Natural killer cell (primary cell): Measurements from ENCODE around the gene DCTN2. TPM values are rescaled to one million over a fixed set of nuclear protein-coding genes. Genes with fewer than 3 reads are reported as not detected.

ENCODE experiments used
- ATAC-seq, 3 donors: fragments of 150-1000 bp in 2 of 3; fragments of 200-7000 bp in 1 of 3; cut with Tn5 transposase; 1 replicate in 1 of 3; 2 replicates in 2 of 3; pipeline ENCODE4 v1.10.0; 2021; ENCODE audit warnings: mild to moderate bottlenecking in 2 of 3, moderate library complexity in 2 of 3
- DNase-seq, 2 donors: peaks; one replicate each; pipeline versions ENCODE4 v3.0.0 to v3.0.0-alpha.2; 2013 to 2021; ENCODE audit warnings: mixed read lengths in 1 of 2
- H3K27ac ChIP-seq: one replicate; pipeline ENCODE4 v1.5.1; 2013; ENCODE audit warnings: mild to moderate bottlenecking, low read length
- H3K27me3 ChIP-seq: one replicate; pipeline ENCODE4 v1.6.1; 2013; ENCODE audit warnings: low read length; ENCODE audit not compliant: control insufficient read depth, insufficient read depth
- H3K36me3 ChIP-seq: one replicate; pipeline ENCODE4 v1.6.1; 2013; ENCODE audit warnings: low read length; ENCODE audit not compliant: control insufficient read depth, insufficient read depth
- H3K4me1 ChIP-seq: one replicate; pipeline ENCODE4 v1.6.1; 2013; ENCODE audit warnings: low read length; ENCODE audit not compliant: control insufficient read depth, insufficient read depth
- H3K4me3 ChIP-seq: one replicate; pipeline ENCODE4 v1.5.1; 2013; ENCODE audit warnings: low read length
- H3K9me3 ChIP-seq: one replicate; pipeline ENCODE4 v1.6.1; 2013; ENCODE audit warnings: low read length; ENCODE audit not compliant: control insufficient read depth, insufficient read depth
- H3K27ac Mint-ChIP-seq, 2 donors: one replicate each; pipeline ENCODE4 v1.8.0; 2022; ENCODE audit warnings: mild to moderate bottlenecking in 2 of 2, mixed read lengths in 2 of 2, moderate library complexity in 1 of 2
- H3K27me3 Mint-ChIP-seq, 2 donors: one replicate each; pipeline ENCODE4 v1.8.0; 2022; ENCODE audit warnings: low read depth in 2 of 2, mixed read lengths in 2 of 2
- H3K36me3 Mint-ChIP-seq: one replicate; pipeline ENCODE4 v1.8.0; 2022; ENCODE audit warnings: mixed read lengths
- H3K4me1 Mint-ChIP-seq, 2 donors: one replicate each; pipeline ENCODE4 v1.8.0; 2022; ENCODE audit warnings: mixed read lengths in 2 of 2
- H3K4me3 Mint-ChIP-seq: one replicate; pipeline ENCODE4 v1.8.0; 2022; ENCODE audit warnings: mild to moderate bottlenecking, moderate library complexity, mixed read lengths
- H3K9me3 Mint-ChIP-seq, 2 donors: one replicate each; pipeline ENCODE4 v1.8.0; 2022; ENCODE audit warnings: mixed read lengths in 2 of 2
- WGBS: methylation state at CpG from one replicate; pipeline ENCODE4 v1.1.7; 2013; ENCODE audit warnings: missing lambda C conversion rate; ENCODE audit not compliant: insufficient coverage; 5-methylcytosine and 5-hydroxymethylcytosine counted together
- intact Hi-C: fragments of 100-400 bp; cut with micrococcal nuclease; formaldehyde crosslinking; loops from one replicate; pipeline ENCODE4 v1.14.2; 2022
- total RNA-seq, 4 donors: library from RNA; stranded (reverse); fragments of 120-200 nt in 1 of 4; gene quantifications; one replicate each; pipeline versions ENCODE4 v1.2.3 to v1.2.4, GENCODE V29; 2013 to 2022
- TF ChIP-seq, protein P1 (sequence below): fragments of 200-600 bp; IDR thresholded peaks from one replicate; pipeline ENCODE4 v1.8.0; 2022; ENCODE audit warnings: antibody characterized with exemption

DCTN2 gene
- total RNA-seq, 3 donors from 2014 or later (not counting 1 experiment from before 2014, with no cell fraction given) = 65.5 to 76.5 (median 71.8) TPM

DNA sequence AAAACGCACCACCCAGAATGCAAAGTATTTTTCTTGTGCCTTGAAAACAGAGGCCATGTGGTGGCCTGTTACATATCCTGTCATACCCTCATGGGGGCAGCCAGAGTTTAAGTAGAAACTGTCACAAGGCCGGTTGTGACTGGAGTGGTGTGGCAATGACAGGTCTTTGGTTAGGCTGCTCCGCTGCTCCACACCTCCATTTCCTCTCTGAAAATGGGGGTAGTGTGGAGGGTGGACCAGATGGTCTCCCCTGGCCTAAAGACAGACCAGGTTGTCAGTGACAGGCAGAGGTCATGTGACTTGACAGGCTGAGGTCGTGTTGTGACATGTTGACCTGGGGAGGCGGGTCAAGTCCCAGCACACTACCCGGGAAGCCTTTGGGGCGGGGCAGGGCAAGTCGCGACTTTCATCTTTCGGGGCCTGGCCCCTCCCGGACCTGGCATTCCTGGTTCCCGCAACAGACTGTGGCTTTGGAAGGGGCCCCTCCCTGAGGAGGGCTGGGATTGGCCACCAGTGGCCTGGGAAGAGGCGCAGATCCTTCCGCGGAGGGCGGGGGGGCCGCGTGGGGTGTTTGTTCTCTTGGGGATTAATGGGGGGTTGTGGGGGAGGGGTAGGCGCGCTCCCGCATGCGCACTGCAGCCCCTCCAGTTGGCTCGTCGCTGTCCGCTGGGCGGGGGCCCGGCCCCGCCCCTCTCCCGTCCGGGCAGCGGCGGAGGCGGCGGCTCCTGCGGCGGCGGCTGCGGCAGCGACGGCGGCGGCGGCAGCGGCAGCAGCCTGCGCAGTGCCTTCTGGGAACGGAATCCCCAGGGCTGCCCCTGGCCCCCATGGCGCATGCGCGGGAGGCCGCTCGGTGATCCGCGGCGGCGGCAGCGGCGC lies 24.7 kb downstream of the DCTN2 start, which contains the start of gene MBD6:
Gene MBD6, plus strand, starts transcription at position 814 of the 876 bp plus-strand sequence. CDS start 1,480 bp downstream, outside the sequence.
- no peaks in the 10 kb centered on the region for H3K36me3 Mint-ChIP-seq

DNA sequence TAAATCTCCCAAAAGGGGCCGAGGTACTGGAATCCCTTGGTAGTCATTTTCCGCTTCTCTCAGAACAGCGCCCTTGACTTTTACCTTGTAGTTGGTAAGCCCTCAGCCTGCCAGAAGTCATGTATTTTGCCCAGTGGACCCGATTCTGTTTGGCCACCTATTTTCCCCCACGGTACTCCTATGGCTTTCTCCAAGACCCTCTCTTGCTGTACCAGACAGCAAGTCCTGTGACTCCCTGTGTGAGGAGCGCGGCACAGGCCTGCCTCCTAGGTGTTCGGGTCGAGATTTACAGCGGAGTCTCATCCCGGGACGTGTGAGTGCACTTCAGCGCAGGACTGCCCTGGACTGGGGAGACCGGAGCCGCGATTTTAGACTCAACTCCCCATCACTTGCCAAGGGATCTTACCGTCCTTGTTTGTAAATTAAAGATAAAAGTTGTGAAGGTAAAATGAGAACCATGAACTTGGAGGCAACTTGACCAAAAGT lies 25.4 kb downstream of the DCTN2 start:
- WGBS = 69% methylated on average over 17 of the region's 17 CpGs
- intact Hi-C loops = loop anchor here (2.0 to 5.0 kb wide), 2 partner anchors 35 to 171 kb away; partner anchors contain the start of gene OS9
- Histone ChIP-seq H3K4me1 (peaks cover 63% of the 10 kb centered on the region), H3K36me3 (peaks cover 28% of the 10 kb centered on the region), H3K4me3 (peak overlapping the region; percentile 58), H3K27me3 (no peaks in the 10 kb centered on the region), H3K9me3 (no peaks in the 10 kb centered on the region), H3K27ac (peak overlapping the region; percentile 97)
- Mint-ChIP-seq H3K27me3 (no peaks in the 10 kb centered on the region), H3K4me3 (peak overlapping the region; percentile 97), H3K36me3 (peaks cover 7% of the 10 kb centered on the region), H3K9me3 (no peaks in the 10 kb centered on the region), H3K4me1 (peaks cover 33 to 90% of the 10 kb centered on the region in 2 donors), H3K27ac (peak overlapping the region; percentile 99)
- TF ChIP-seq, protein P1, sequence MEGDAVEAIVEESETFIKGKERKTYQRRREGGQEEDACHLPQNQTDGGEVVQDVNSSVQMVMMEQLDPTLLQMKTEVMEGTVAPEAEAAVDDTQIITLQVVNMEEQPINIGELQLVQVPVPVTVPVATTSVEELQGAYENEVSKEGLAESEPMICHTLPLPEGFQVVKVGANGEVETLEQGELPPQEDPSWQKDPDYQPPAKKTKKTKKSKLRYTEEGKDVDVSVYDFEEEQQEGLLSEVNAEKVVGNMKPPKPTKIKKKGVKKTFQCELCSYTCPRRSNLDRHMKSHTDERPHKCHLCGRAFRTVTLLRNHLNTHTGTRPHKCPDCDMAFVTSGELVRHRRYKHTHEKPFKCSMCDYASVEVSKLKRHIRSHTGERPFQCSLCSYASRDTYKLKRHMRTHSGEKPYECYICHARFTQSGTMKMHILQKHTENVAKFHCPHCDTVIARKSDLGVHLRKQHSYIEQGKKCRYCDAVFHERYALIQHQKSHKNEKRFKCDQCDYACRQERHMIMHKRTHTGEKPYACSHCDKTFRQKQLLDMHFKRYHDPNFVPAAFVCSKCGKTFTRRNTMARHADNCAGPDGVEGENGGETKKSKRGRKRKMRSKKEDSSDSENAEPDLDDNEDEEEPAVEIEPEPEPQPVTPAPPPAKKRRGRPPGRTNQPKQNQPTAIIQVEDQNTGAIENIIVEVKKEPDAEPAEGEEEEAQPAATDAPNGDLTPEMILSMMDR = no peak
- ATAC-seq (no peak), DNase-seq (peak in 1 of 2 donors; percentile 40)

More for the DNA sequence above, 24.7 kb downstream of the DCTN2 start, which contains the start of gene MBD6:
- Histone ChIP-seq H3K9me3 (no peaks in the 10 kb centered on the region), H3K27ac (peak within 1 kb of the TSS; percentile 97), H3K27me3 (no peaks in the 10 kb centered on the region), H3K4me1 (peaks cover 63% of the 10 kb centered on the region), H3K36me3 (peaks cover 27% of the 10 kb centered on the region), H3K4me3 (peak within 1 kb of the TSS; percentile 71)
- under 1% methylated on average over 56 of the region's 57 CpGs for WGBS
- intact Hi-C loops = loop anchor here (2.0 to 5.0 kb wide), 2 partner anchors 35 to 170 kb away; partner anchors contain the start of gene OS9
- no peaks in the 10 kb centered on the region for H3K27me3 Mint-ChIP-seq
- H3K4me1 Mint-ChIP-seq = peaks cover 33 to 89% of the 10 kb centered on the region in 2 donors
- peak within 1 kb of the TSS; percentile 97 for H3K4me3 Mint-ChIP-seq
- DNase-seq (peak; percentile 91 to 96), ATAC-seq (peak; percentile 42 to 59 (median 45))
- H3K9me3 Mint-ChIP-seq = no peaks in the 10 kb centered on the region
- peak within 1 kb of the TSS; percentile 99 for H3K27ac Mint-ChIP-seq
- TF ChIP-seq, protein P1 = no peak

DNA sequence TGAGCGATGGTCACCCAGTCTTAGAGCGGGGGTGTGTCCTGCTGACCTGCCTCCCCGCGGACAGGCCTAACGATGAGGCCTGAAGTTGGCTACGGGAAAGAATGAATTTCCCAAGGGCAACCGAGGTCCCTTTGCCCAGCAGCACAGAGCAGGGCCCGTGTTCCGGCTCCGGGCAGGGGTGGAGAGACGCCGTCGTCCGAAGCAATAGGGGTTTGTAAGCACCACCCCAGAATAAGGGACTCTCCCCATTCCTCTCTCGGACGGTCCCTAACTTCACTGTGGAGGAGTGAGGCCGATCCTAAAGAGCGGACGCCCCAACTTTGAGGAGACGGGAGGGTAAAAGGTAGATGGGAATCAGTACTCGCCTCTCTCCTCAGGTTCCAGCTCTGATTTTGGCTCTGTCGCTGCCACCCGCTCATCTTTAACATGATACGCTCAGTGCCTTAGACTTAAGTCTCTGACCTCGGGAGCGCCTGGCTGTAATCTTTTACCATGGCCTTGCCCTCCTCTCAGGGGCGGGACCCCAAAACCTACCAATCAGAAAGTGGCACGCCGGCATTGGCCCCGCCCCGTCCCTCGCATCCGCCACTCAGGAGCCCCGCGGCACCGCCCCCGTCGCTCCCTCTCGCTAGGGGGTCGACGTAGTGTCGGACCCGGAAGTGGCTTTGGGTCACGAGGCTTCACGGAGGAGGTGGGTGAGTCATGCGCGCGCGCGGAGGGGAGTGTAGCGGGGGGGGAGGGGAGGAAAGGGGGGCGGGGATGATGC lies 26.8 kb downstream of the DCTN2 start, which contains the start of gene DDIT3:
Gene DDIT3, minus strand, starts transcription at position 462 of the 766 bp plus-strand sequence. CDS start 3,108 bp downstream, outside the sequence.
- peaks cover 7% of the 10 kb centered on the region for H3K36me3 Mint-ChIP-seq
- TF ChIP-seq, protein P1 = no peak
- peak within 1 kb of the TSS; percentile 97 for H3K4me3 Mint-ChIP-seq

More for the DNA sequence above, 26.8 kb downstream of the DCTN2 start, which contains the start of gene DDIT3:
- peaks cover 37 to 79% of the 10 kb centered on the region in 2 donors for H3K4me1 Mint-ChIP-seq
- H3K27me3 Mint-ChIP-seq = no peaks in the 10 kb centered on the region
- H3K27ac Mint-ChIP-seq = peak within 1 kb of the TSS; percentile 99
- 0% methylated on average over 52 of the region's 52 CpGs for WGBS
- H3K9me3 Mint-ChIP-seq = no peaks in the 10 kb centered on the region
- no peaks in the 10 kb centered on the region for H3K27me3 ChIP-seq
- H3K9me3 ChIP-seq = no peaks in the 10 kb centered on the region
- H3K4me3 ChIP-seq = peak within 1 kb of the TSS; percentile 99
- peaks cover 37% of the 10 kb centered on the region for H3K36me3 ChIP-seq
- peak; percentile 99 to 100 for DNase-seq
- peak; percentile 71 to 91 (median 78) for ATAC-seq
- peak within 1 kb of the TSS; percentile 99 for H3K27ac ChIP-seq
- intact Hi-C loops = loop anchor here (1.0 to 5.0 kb wide), 3 partner anchors 41 to 232 kb away; partner anchors contain the start of genes ARHGAP9, CDK4 and OS9
- peaks cover 60% of the 10 kb centered on the region for H3K4me1 ChIP-seq
